Liver (tissue), 9 donors: ENCODE measurements around the gene NFATC1. TPM values are rescaled to one million over a fixed set of nuclear protein-coding genes. Genes with fewer than 3 reads are reported as not detected.

Experiments used
- DNase-seq: peaks from one replicate; pipeline ENCODE4 v3.0.0-alpha.2; 2017; ENCODE audit warnings: low spot score
- H3K27ac ChIP-seq, 2 donors: one replicate each; pipeline ENCODE4 v1.7.0; 2013; ENCODE audit warnings: inconsistent platforms in 2 of 2, low read length in 2 of 2, control low read depth in 1 of 2, low read depth in 1 of 2, mild to moderate bottlenecking in 1 of 2
- H3K27me3 ChIP-seq, 4 donors: one replicate each; pipeline versions ENCODE4 v1.6.1 to v1.7.0; 2013; ENCODE audit warnings: low read length in 3 of 4, inconsistent platforms in 1 of 4, mild to moderate bottlenecking in 1 of 4, moderate library complexity in 1 of 4; ENCODE audit not compliant: control insufficient read depth in 4 of 4, insufficient read depth in 4 of 4
- H3K36me3 ChIP-seq, 4 donors: one replicate each; pipeline versions ENCODE4 v1.6.1 to v1.7.0; 2013; ENCODE audit warnings: low read length in 3 of 4, mild to moderate bottlenecking in 3 of 4, low read depth in 1 of 4, moderate library complexity in 1 of 4; ENCODE audit not compliant: control insufficient read depth in 4 of 4, insufficient read depth in 3 of 4
- H3K4me1 ChIP-seq, 4 donors: one replicate each; pipeline versions ENCODE4 v1.6.1 to v1.7.0; 2013; ENCODE audit warnings: low read length in 3 of 4, mild to moderate bottlenecking in 3 of 4, moderate library complexity in 1 of 4; ENCODE audit not compliant: control insufficient read depth in 4 of 4, insufficient read depth in 4 of 4
- H3K4me3 ChIP-seq, 3 donors: one replicate each; pipeline versions ENCODE4 v1.6.1 to v1.7.0; 2013; ENCODE audit warnings: low read length in 3 of 3, control low read depth in 1 of 3, low read depth in 1 of 3, mild to moderate bottlenecking in 1 of 3
- H3K9ac ChIP-seq, 2 donors: one replicate each; pipeline ENCODE4 v1.7.0; 2013; ENCODE audit warnings: low read length in 2 of 2, mild to moderate bottlenecking in 2 of 2, moderate library complexity in 2 of 2, control low read depth in 1 of 2, low read depth in 1 of 2
- H3K9me3 ChIP-seq, 4 donors: one replicate each; pipeline versions ENCODE4 v1.6.1 to v1.7.0; 2013; ENCODE audit warnings: low read length in 3 of 4; ENCODE audit not compliant: control insufficient read depth in 4 of 4
- EGR1 ChIP-seq, 2 donors: IDR thresholded peaks; 2 replicates each; pipeline ENCODE4 v1.6.1; 2016 to 2018; ENCODE audit warnings: antibody characterized with exemption in 2 of 2, low read depth in 2 of 2
- FOXA1 ChIP-seq: IDR thresholded peaks from 2 replicates; pipeline ENCODE4 v1.6.1; 2016; ENCODE audit warnings: antibody characterized with exemption
- FOXA2 ChIP-seq: IDR thresholded peaks from 2 replicates; pipeline ENCODE4 v1.6.1; 2016; ENCODE audit warnings: antibody characterized with exemption
- GABPA ChIP-seq, 2 donors: IDR thresholded peaks in 1 of 2; conservative IDR thresholded peaks in 1 of 2; 2 replicates each; pipeline ENCODE4 v1.6.1; 2016; ENCODE audit warnings: antibody characterized with exemption in 2 of 2, mild to moderate bottlenecking in 1 of 2, moderate library complexity in 1 of 2
- HNF4A ChIP-seq, 2 donors: conservative IDR thresholded peaks; 2 replicates each; pipeline ENCODE4 v1.6.1; 2016; ENCODE audit warnings: antibody characterized with exemption in 2 of 2, mild to moderate bottlenecking in 2 of 2
- JUND ChIP-seq, 2 donors: IDR thresholded peaks; 2 replicates each; pipeline ENCODE4 v1.6.1; 2016; ENCODE audit warnings: antibody characterized with exemption in 2 of 2
- NR2F2 ChIP-seq: IDR thresholded peaks from 2 replicates; pipeline ENCODE4 v1.6.1; 2016; ENCODE audit warnings: antibody characterized with exemption
- RAD21 ChIP-seq, 2 donors: IDR thresholded peaks; 2 replicates each; pipeline ENCODE4 v1.6.1; 2016; ENCODE audit warnings: antibody characterized with exemption in 2 of 2, mild to moderate bottlenecking in 2 of 2
- RXRA ChIP-seq, 2 donors: IDR thresholded peaks; 2 replicates each; pipeline ENCODE4 v1.6.1; 2017 to 2018; ENCODE audit warnings: antibody characterized with exemption in 2 of 2, mild to moderate bottlenecking in 1 of 2
- SP1 ChIP-seq: IDR thresholded peaks from 2 replicates; pipeline ENCODE4 v1.6.1; 2018; ENCODE audit warnings: antibody characterized with exemption, mild to moderate bottlenecking
- TAF1 ChIP-seq: conservative IDR thresholded peaks from 2 replicates; pipeline ENCODE4 v1.6.1; 2016; ENCODE audit warnings: antibody characterized with exemption, mild to moderate bottlenecking
- YY1 ChIP-seq: IDR thresholded peaks from 2 replicates; pipeline ENCODE4 v1.6.1; 2016; ENCODE audit warnings: antibody characterized with exemption, mild to moderate bottlenecking
- WGBS: extraction: QIAGEN DNeasy Blood & Tissue Kit; methylation state at CpG from one replicate; pipeline ENCODE4 v1.1.7; 2013; 5-methylcytosine and 5-hydroxymethylcytosine counted together
- polyA plus RNA-seq, 2 donors: library from polyadenylated mRNA; stranded (reverse) in 1 of 2; unstranded in 1 of 2; fragments of 200-250 nt in 1 of 2; fragments of >200 nt in 1 of 2; fragmentation: Nextera tagmentation in 1 of 2; extraction: Ambion mirVana in 1 of 2; gene quantifications; one replicate each; pipeline versions ENCODE4 v1.2.1 to v1.2.3, GENCODE V29; 2013 to 2015
- total RNA-seq, 2 donors: library from RNA; depleted of rRNA; stranded (reverse); fragments of >200 nt; gene quantifications; one replicate each; pipeline ENCODE4 v1.2.3, GENCODE V29; 2014
- TF ChIP-seq, protein P1 (sequence below): IDR thresholded peaks from 2 replicates; pipeline ENCODE4 v1.6.1; 2016; ENCODE audit warnings: antibody characterized with exemption
- TF ChIP-seq, protein P2 (sequence below): IDR thresholded peaks from 2 replicates; pipeline ENCODE4 v1.6.1; 2016; ENCODE audit warnings: antibody characterized with exemption, mild to moderate bottlenecking
- TF ChIP-seq, protein P3 (sequence below): fragments of 150-350 bp; IDR thresholded peaks from 2 replicates; pipeline ENCODE4 v1.5.1; 2017; ENCODE audit warnings: improper control_type of control experiment, low read depth, low read length; ENCODE audit not compliant: missing input control
- TF ChIP-seq, protein P4 (sequence below): IDR thresholded peaks from 2 replicates; pipeline ENCODE4 v1.6.1; 2016; ENCODE audit warnings: antibody characterized with exemption
- TF ChIP-seq, protein P5 (sequence below): IDR thresholded peaks from 2 replicates; pipeline ENCODE4 v1.6.1; 2016; ENCODE audit warnings: antibody characterized with exemption
- donor health status: healthy.
- donor health status: healthy.
- donor health status: healthy.
- donor health status: healthy.
- donor health status: healthy.

Gene NFATC1
- total and polyA plus RNA-seq, 4 donors = 0.57 to 2.2 (median 1.3) TPM

DNA sequence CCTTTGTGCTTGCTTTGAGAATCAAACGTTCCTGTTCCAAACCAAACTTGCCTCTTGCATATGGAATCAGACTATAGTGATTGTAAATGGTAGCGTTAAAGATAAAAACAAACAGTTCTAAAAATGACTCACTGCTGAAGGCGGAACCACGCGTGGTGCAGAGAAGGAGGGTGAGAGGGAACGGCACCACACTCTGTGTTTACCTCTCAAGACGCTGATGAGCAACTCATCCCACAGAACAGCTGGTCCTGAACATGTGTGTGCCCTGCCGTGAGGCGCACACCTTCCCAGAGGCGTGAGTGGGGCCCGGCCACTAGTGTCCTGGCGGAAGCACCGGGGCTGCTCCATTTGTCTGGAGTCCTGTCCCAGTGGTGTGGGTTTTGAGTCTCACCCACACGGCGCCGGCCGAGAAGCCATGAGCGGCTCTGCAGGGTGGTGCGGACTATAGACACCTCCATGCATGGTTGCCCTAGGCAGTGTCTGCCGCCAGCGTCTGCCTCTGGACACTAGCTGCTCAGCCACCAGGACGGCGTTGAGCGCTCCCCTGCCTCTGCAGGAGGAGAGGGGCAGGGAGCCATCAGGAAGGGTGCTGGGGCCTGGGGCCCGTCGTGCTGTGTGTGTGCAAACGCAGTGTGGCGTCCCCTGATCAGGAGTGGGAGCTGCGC, 52.1 kb downstream of the NFATC1 start:
- H3K9ac ChIP-seq = no peak overlapping the region
- peaks cover 0 to 5% (median under 1%) of the 10 kb centered on the region in 4 donors for H3K36me3 ChIP-seq
- 92% methylated on average over 29 of the region's 29 CpGs for WGBS
- H3K9me3 ChIP-seq = no peaks in the 10 kb centered on the region
- TF ChIP-seq HNF4A (conservative IDR thresholded peaks at IDR 0.05) (no peak), FOXA1 (no peak), TAF1 (no peak), FOXA2 (no peak), NR2F2 (no peak), GABPA (IDR thresholded peaks at IDR 0.05 in 1 of 2, conservative IDR thresholded peaks at IDR 0.05 in 1 of 2) (no peak), RXRA (IDR thresholded peaks at IDR 0.05) (no peak), JUND (IDR thresholded peaks at IDR 0.05) (no peak), EGR1 (IDR thresholded peaks at IDR 0.05; ENCODE audit: low read depth in 2 of 2) (no peak), RAD21 (IDR thresholded peaks at IDR 0.05) (no peak), SP1 (no peak)
- TF ChIP-seq, protein P1, sequence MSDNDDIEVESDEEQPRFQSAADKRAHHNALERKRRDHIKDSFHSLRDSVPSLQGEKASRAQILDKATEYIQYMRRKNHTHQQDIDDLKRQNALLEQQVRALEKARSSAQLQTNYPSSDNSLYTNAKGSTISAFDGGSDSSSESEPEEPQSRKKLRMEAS = no peak
- TF ChIP-seq, protein P2, sequence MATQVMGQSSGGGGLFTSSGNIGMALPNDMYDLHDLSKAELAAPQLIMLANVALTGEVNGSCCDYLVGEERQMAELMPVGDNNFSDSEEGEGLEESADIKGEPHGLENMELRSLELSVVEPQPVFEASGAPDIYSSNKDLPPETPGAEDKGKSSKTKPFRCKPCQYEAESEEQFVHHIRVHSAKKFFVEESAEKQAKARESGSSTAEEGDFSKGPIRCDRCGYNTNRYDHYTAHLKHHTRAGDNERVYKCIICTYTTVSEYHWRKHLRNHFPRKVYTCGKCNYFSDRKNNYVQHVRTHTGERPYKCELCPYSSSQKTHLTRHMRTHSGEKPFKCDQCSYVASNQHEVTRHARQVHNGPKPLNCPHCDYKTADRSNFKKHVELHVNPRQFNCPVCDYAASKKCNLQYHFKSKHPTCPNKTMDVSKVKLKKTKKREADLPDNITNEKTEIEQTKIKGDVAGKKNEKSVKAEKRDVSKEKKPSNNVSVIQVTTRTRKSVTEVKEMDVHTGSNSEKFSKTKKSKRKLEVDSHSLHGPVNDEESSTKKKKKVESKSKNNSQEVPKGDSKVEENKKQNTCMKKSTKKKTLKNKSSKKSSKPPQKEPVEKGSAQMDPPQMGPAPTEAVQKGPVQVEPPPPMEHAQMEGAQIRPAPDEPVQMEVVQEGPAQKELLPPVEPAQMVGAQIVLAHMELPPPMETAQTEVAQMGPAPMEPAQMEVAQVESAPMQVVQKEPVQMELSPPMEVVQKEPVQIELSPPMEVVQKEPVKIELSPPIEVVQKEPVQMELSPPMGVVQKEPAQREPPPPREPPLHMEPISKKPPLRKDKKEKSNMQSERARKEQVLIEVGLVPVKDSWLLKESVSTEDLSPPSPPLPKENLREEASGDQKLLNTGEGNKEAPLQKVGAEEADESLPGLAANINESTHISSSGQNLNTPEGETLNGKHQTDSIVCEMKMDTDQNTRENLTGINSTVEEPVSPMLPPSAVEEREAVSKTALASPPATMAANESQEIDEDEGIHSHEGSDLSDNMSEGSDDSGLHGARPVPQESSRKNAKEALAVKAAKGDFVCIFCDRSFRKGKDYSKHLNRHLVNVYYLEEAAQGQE = no peak
- TF ChIP-seq, protein P3, sequence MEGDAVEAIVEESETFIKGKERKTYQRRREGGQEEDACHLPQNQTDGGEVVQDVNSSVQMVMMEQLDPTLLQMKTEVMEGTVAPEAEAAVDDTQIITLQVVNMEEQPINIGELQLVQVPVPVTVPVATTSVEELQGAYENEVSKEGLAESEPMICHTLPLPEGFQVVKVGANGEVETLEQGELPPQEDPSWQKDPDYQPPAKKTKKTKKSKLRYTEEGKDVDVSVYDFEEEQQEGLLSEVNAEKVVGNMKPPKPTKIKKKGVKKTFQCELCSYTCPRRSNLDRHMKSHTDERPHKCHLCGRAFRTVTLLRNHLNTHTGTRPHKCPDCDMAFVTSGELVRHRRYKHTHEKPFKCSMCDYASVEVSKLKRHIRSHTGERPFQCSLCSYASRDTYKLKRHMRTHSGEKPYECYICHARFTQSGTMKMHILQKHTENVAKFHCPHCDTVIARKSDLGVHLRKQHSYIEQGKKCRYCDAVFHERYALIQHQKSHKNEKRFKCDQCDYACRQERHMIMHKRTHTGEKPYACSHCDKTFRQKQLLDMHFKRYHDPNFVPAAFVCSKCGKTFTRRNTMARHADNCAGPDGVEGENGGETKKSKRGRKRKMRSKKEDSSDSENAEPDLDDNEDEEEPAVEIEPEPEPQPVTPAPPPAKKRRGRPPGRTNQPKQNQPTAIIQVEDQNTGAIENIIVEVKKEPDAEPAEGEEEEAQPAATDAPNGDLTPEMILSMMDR = no peak
- TF ChIP-seq, protein P4, sequence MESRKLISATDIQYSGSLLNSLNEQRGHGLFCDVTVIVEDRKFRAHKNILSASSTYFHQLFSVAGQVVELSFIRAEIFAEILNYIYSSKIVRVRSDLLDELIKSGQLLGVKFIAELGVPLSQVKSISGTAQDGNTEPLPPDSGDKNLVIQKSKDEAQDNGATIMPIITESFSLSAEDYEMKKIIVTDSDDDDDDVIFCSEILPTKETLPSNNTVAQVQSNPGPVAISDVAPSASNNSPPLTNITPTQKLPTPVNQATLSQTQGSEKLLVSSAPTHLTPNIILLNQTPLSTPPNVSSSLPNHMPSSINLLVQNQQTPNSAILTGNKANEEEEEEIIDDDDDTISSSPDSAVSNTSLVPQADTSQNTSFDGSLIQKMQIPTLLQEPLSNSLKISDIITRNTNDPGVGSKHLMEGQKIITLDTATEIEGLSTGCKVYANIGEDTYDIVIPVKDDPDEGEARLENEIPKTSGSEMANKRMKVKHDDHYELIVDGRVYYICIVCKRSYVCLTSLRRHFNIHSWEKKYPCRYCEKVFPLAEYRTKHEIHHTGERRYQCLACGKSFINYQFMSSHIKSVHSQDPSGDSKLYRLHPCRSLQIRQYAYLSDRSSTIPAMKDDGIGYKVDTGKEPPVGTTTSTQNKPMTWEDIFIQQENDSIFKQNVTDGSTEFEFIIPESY = no peak
- H3K4me3 ChIP-seq = no peak overlapping the region
- H3K4me1 ChIP-seq = no peaks in the 10 kb centered on the region
- no peak for DNase-seq
- H3K27ac ChIP-seq = no peak overlapping the region
- H3K27me3 ChIP-seq = no peaks in the 10 kb centered on the region

DNA sequence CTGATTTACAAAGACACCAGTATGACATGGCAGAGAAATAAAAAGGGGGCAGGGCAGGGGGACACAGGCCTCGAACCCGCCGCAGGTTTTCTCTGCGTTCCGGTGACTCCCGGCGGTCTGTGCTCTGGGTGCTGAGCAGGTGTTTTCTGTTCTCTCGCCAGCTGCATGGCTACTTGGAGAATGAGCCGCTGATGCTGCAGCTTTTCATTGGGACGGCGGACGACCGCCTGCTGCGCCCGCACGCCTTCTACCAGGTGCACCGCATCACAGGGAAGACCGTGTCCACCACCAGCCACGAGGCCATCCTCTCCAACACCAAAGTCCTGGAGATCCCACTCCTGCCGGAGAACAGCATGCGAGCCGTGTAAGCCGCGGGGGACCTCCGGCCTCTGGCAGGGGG, 52.9 kb downstream of the NFATC1 start:
- no peaks in the 10 kb centered on the region for H3K4me1 ChIP-seq
- no peaks in the 10 kb centered on the region for H3K27me3 ChIP-seq
- WGBS = 95% methylated on average over 25 of the region's 25 CpGs
- peaks cover 0 to 5% (median under 1%) of the 10 kb centered on the region in 4 donors for H3K36me3 ChIP-seq
- H3K4me3 ChIP-seq = no peak overlapping the region
- DNase-seq = no peak
- no peak overlapping the region for H3K9ac ChIP-seq
- no peaks in the 10 kb centered on the region for H3K9me3 ChIP-seq
- H3K27ac ChIP-seq = no peak overlapping the region
- TF ChIP-seq YY1 = no peak
- TF ChIP-seq, protein P5, sequence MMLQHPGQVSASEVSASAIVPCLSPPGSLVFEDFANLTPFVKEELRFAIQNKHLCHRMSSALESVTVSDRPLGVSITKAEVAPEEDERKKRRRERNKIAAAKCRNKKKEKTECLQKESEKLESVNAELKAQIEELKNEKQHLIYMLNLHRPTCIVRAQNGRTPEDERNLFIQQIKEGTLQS = no peak
- TF ChIP-seq, protein P2 = no peak
- no peak for TF ChIP-seq HNF4A (conservative IDR thresholded peaks at IDR 0.05)
- no peak for TF ChIP-seq RAD21 (IDR thresholded peaks at IDR 0.05)
- no peak for TF ChIP-seq TAF1
- no peak for TF ChIP-seq NR2F2
- TF ChIP-seq SP1 = no peak
- TF ChIP-seq GABPA (IDR thresholded peaks at IDR 0.05 in 1 of 2, conservative IDR thresholded peaks at IDR 0.05 in 1 of 2) = no peak
- no peak for TF ChIP-seq EGR1 (IDR thresholded peaks at IDR 0.05; ENCODE audit: low read depth in 2 of 2)
- TF ChIP-seq, protein P3 = no peak
